ENCODE data around the gene ITGB2. TPM values are rescaled to one million over a fixed set of nuclear protein-coding genes. Genes with fewer than 3 reads are reported as not detected.

The ITGB2 gene
- total RNA-seq, 6 experiments from 2014 or later = 12.9 to 61.8 (median 36.6) TPM

DNA sequence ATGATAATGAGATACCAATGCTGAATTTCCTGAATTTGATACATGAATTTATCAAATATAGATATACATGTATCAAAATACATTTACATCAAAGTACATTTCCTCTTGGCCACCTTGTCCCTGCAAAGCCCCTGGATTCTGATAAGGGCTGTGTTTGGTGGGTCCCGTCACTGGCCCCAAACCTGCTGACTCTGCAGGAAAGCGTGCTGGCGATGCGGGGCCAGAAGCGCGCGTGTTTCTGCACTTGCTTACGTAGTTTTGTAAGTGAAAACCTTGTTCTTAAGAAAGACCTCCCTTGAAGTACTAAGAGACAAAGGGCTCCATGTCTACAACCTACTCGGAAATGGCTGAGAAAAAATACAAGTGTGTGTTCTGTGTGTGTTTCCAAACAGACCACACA lies 11.0 kb downstream of the ITGB2 start:
- ATAC-seq (no peak), DNase-seq (no peak)
- Histone ChIP-seq H3K9me3 (no peaks in the 10 kb centered on the region), H3K27me3 (no peaks in the 10 kb centered on the region), H3K4me1 (peaks cover 2 to 46% (median 25%) of the 10 kb centered on the region in 4 donors), H3K4me3 (no peak overlapping the region), H3K36me3 (no peaks in the 10 kb centered on the region), H3K27ac (no peak overlapping the region)
- TF ChIP-seq POLR2A (IDR thresholded peaks at IDR 0.05) = no peak
- TF ChIP-seq, protein P1, sequence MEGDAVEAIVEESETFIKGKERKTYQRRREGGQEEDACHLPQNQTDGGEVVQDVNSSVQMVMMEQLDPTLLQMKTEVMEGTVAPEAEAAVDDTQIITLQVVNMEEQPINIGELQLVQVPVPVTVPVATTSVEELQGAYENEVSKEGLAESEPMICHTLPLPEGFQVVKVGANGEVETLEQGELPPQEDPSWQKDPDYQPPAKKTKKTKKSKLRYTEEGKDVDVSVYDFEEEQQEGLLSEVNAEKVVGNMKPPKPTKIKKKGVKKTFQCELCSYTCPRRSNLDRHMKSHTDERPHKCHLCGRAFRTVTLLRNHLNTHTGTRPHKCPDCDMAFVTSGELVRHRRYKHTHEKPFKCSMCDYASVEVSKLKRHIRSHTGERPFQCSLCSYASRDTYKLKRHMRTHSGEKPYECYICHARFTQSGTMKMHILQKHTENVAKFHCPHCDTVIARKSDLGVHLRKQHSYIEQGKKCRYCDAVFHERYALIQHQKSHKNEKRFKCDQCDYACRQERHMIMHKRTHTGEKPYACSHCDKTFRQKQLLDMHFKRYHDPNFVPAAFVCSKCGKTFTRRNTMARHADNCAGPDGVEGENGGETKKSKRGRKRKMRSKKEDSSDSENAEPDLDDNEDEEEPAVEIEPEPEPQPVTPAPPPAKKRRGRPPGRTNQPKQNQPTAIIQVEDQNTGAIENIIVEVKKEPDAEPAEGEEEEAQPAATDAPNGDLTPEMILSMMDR (IDR thresholded peaks at IDR 0.05) = no peak
- intact Hi-C loops (cut with DNase I) = loop anchor here in 1 of 2 donors (10.0 kb wide), 1 partner anchor 105 kb away; the partner anchor contains the start of gene UBE2G2
- WGBS (ENCODE audit: insufficient coverage, low coverage, low lambda C conversion rate, missing lambda C conversion rate) = 86% methylated on average over 2 of the region's 9 CpGs

DNA sequence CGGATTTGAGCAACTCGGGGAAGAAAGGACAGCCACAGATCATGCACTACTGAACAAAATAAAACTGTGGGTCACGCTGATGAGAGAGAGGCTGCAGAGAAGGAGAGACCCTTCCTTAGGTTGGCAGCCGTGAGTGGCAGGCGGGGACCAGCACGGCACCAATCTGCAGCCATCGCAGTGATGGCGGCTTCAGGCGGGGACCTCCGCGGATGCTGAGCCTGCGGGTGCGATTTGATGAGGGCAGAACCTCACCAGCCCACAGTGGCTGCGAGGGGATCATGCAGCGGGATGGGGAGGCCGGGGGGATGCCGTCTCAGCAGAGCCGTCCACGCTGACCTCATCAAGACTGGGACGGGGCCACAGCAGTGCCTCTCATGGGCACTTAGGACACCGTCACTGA lies 11.8 kb downstream of the ITGB2 start:
- Histone ChIP-seq H3K36me3 (no peaks in the 10 kb centered on the region), H3K27ac (no peak overlapping the region), H3K4me3 (no peak overlapping the region), H3K27me3 (no peaks in the 10 kb centered on the region), H3K4me1 (peaks cover 2 to 38% (median 19%) of the 10 kb centered on the region in 4 donors), H3K9me3 (no peaks in the 10 kb centered on the region)
- DNase-seq (no peak), ATAC-seq (no peak)
- 92% methylated on average over 2 of the region's 21 CpGs for WGBS (ENCODE audit: insufficient coverage, low coverage, low lambda C conversion rate, missing lambda C conversion rate)
- intact Hi-C loops (cut with DNase I) = loop anchor here in 1 of 2 donors (10.0 kb wide), 1 partner anchor 104 kb away; the partner anchor contains the start of gene UBE2G2
- TF ChIP-seq, protein P1 (IDR thresholded peaks at IDR 0.05) = no peak
- no peak for TF ChIP-seq POLR2A (IDR thresholded peaks at IDR 0.05)

DNA sequence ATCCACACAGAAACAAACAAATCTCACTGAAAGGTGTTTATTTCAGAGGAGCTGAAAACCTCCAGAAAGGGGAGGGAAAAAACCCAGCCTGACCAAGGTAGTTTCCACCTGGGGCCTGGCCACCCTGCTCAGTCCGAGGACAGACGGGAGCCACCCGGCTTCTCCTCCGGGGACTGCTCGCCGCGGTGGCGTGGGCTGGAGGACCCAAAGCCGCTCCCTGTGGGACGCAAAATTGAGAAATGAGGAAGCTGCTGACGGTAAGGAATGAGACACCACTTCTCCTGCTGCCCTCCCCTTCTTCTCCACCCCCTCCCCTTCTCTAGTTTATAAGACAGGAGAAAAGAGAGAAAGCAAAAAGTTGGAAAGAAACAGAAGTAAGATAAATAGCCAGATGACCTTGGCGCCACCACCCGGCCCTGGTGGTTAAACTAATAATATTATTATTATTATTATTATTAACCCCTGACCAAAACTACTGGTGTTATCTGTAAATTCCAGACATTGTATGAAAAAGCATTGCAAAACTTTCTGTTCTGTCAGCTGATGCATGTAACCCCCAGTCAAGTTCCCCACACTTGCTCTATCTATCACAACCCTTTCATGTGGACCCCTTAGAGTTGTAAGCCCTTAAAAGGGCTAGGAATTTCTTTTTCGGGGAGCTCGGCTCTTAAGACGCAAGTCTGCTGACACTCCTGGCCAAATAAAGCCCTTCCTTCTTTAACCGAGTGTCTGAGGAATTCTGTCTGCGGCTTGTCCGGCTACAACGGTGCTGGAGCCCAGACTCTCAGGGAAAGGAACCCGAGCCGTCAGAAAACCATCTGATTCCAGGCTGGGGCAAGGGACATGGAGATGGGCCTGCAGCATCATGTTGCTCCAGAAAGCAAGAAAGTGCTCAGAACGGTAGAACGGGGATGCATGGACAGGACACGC lies 12.5 kb downstream of the ITGB2 start:
- no peak overlapping the region for H3K4me3 ChIP-seq
- H3K36me3 ChIP-seq = no peaks in the 10 kb centered on the region
- intact Hi-C loops (cut with DNase I) = loop anchor here in 1 of 2 donors (10.0 kb wide), 1 partner anchor 103 kb away; the partner anchor contains the start of gene UBE2G2
- DNase-seq (no peak), ATAC-seq (no peak)
- H3K27ac ChIP-seq = no peak overlapping the region
- H3K4me1 ChIP-seq = peaks cover 2 to 31% (median 15%) of the 10 kb centered on the region in 4 donors
- H3K9me3 ChIP-seq = no peaks in the 10 kb centered on the region
- TF ChIP-seq, protein P1 (IDR thresholded peaks at IDR 0.05) = no peak
- TF ChIP-seq POLR2A (IDR thresholded peaks at IDR 0.05) = no peak
- 58% methylated on average over 16 of the region's 25 CpGs for WGBS (ENCODE audit: insufficient coverage, low coverage, low lambda C conversion rate, missing lambda C conversion rate)
- H3K27me3 ChIP-seq = no peaks in the 10 kb centered on the region

DNA sequence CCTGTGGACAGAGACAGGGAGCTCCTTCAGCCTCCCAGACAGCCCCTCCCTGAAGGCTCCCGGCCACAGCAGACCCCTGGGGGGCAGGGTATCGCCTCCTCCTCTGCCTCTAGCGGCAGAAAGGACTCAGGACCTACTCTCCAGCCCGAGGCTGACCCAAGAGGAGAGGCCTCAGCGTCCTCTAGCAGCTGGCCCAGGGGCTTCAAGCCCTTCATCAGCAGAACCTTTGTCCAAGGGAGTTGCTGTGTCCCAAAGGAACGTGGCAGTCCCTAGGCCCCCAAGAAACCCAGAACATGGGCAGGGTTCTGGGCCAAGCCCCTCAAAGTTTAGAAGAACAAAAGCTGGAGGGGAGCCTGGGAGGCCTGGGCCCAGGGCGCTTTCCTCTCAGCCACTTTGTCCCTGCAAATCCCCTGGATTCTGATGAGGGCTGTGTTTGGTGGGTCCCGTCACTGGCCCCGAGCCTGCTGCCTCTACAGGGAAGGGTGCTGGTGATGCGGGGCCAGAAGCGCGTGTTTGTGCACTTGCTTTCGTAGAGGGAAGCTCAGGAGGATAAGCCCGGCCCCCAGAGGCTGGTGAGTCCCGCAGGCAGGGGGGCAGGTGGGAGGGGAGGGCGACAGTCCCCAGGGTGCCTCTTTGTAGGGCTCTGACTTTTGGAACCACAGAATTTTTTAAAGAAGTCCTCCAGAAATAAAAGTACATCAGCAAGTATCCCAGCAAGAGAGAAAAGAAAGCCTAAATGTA lies 13.3 kb downstream of the ITGB2 start:
- no peak overlapping the region for H3K27ac ChIP-seq
- H3K36me3 ChIP-seq = no peaks in the 10 kb centered on the region
- H3K27me3 ChIP-seq = no peaks in the 10 kb centered on the region
- intact Hi-C loops (cut with DNase I) = loop anchor here in 1 of 2 donors (10.0 kb wide), 1 partner anchor 103 kb away; the partner anchor contains the start of gene UBE2G2
- WGBS (ENCODE audit: insufficient coverage, low coverage, low lambda C conversion rate, missing lambda C conversion rate) = 68% methylated on average over 6 of the region's 16 CpGs
- no peak for DNase-seq
- ATAC-seq = no peak
- H3K4me1 ChIP-seq = peaks cover 1 to 25% (median 12%) of the 10 kb centered on the region in 4 donors
- TF ChIP-seq, protein P1 (IDR thresholded peaks at IDR 0.05) = no peak
- no peak for TF ChIP-seq POLR2A (IDR thresholded peaks at IDR 0.05)
- H3K4me3 ChIP-seq = no peak overlapping the region
- H3K9me3 ChIP-seq = no peaks in the 10 kb centered on the region
